HEK293 (cell line): ENCODE results near the gene CHCHD6.

ENCODE experiments used
- CTCF ChIA-PET: fragments of 350-600 bp; formaldehyde crosslinking; extraction: SDS; loops from one replicate; lab custom pipeline; 2021; ENCODE audit warnings: antibody characterized with exemption; lab: Yijun Ruan, JAX
- POLR2A ChIA-PET: fragments of 300-600 bp; formaldehyde crosslinking; extraction: SDS; loops from one replicate; lab custom pipeline; 2020; ENCODE audit warnings: antibody characterized with exemption, inconsistent platforms; lab: Yijun Ruan, JAX
- H3K27ac ChIP-seq: fragments of 200-500 bp; sonication (Bioruptor generic); 2 replicates; pipeline ENCODE4 v1.5.1; 2014; ENCODE audit warnings: low read depth, low read length, control low read depth, inconsistent platforms; ENCODE audit errors: extremely low read depth
- H3K36me3 ChIP-seq, 2 experiments: fragments of 200-500 bp in 1 of 2; sonication (Bioruptor generic) in 1 of 2; 1 replicate in 1 of 2; 2 replicates in 1 of 2; pipeline ENCODE4 v1.5.1; 2014 to 2017; ENCODE audit warnings: inconsistent platforms in 2 of 2, low read length in 2 of 2; ENCODE audit not compliant: control insufficient read depth in 2 of 2, insufficient read depth in 1 of 2
- H3K4me1 ChIP-seq: fragments of 200-500 bp; sonication (Bioruptor generic); 2 replicates; pipeline ENCODE4 v1.5.1; 2014; ENCODE audit warnings: mild to moderate bottlenecking, low read length, inconsistent platforms; ENCODE audit not compliant: control insufficient read depth, insufficient read depth
- H3K4me3 ChIP-seq: 2 replicates; pipeline ENCODE4 v1.5.1; 2011; ENCODE audit warnings: low read depth, mild to moderate bottlenecking, control low read depth, low read length, moderate library complexity
- H3K9me3 ChIP-seq: fragments of 200-500 bp; sonication (Bioruptor generic); 2 replicates; pipeline ENCODE4 v1.5.1; 2014; ENCODE audit warnings: low read depth, low read length, inconsistent platforms; ENCODE audit not compliant: control insufficient read depth, insufficient read depth
- KLF10 ChIP-seq: fragments of 450-650 bp; IDR thresholded peaks from 2 replicates; pipeline ENCODE4 v1.5.1; 2018; ENCODE audit warnings: missing biosample characterization, mild to moderate bottlenecking, missing genetic modification characterization
- ZBTB48 ChIP-seq: fragments of 450-650 bp; formaldehyde crosslinking; IDR thresholded peaks from 2 replicates; pipeline ENCODE4 v1.5.1; 2016; ENCODE audit warnings: missing biosample characterization, missing genetic modification characterization
- ZFHX2 ChIP-seq: fragments of 450-650 bp; formaldehyde crosslinking; conservative IDR thresholded peaks from 2 replicates; pipeline ENCODE4 v1.5.1; 2016; ENCODE audit warnings: missing biosample characterization, missing genetic modification characterization
- ZNF112 ChIP-seq: fragments of 450-650 bp; formaldehyde crosslinking; IDR thresholded peaks from 2 replicates; pipeline ENCODE4 v1.5.0; 2017; ENCODE audit warnings: missing biosample characterization, missing genetic modification characterization
- ZNF202 ChIP-seq: fragments of 450-650 bp; formaldehyde crosslinking; IDR thresholded peaks from 2 replicates; pipeline ENCODE4 v1.5.1; 2016; ENCODE audit warnings: missing biosample characterization, missing genetic modification characterization, borderline replicate concordance
- ZNF23 ChIP-seq: fragments of 450-650 bp; formaldehyde crosslinking; IDR thresholded peaks from 2 replicates; pipeline ENCODE4 v1.5.1; 2016; ENCODE audit warnings: missing biosample characterization, missing genetic modification characterization, borderline replicate concordance
- ZNF239 ChIP-seq: fragments of 450-650 bp; formaldehyde crosslinking; IDR thresholded peaks from 2 replicates; pipeline ENCODE4 v1.5.1; 2016; ENCODE audit warnings: missing biosample characterization, missing genetic modification characterization
- ZNF324 ChIP-seq: fragments of 450-650 bp; formaldehyde crosslinking; IDR thresholded peaks from 2 replicates; pipeline ENCODE4 v1.5.1; 2016; ENCODE audit warnings: missing biosample characterization, missing genetic modification characterization
- ZNF350 ChIP-seq: fragments of 450-650 bp; formaldehyde crosslinking; IDR thresholded peaks from 2 replicates; pipeline ENCODE4 v1.5.0; 2017; ENCODE audit warnings: missing biosample characterization, mild to moderate bottlenecking, missing genetic modification characterization
- ZNF404 ChIP-seq: fragments of 450-650 bp; formaldehyde crosslinking; IDR thresholded peaks from 2 replicates; pipeline ENCODE4 v1.5.1; 2017; ENCODE audit warnings: missing biosample characterization, missing genetic modification characterization
- ZNF658 ChIP-seq: fragments of 450-650 bp; formaldehyde crosslinking; IDR thresholded peaks from 2 replicates; pipeline ENCODE4; 2016; ENCODE audit warnings: missing biosample characterization, missing genetic modification characterization
- ZNF707 ChIP-seq: fragments of 450-650 bp; formaldehyde crosslinking; IDR thresholded peaks from 2 replicates; pipeline ENCODE4 v1.5.1; 2016; ENCODE audit warnings: missing biosample characterization, missing genetic modification characterization
- ZNF768 ChIP-seq: fragments of 450-650 bp; formaldehyde crosslinking; IDR thresholded peaks from 2 replicates; pipeline ENCODE4 v1.5.1; 2018; ENCODE audit warnings: missing biosample characterization, mild to moderate bottlenecking, missing genetic modification characterization
- TF ChIP-seq, protein P1 (sequence below): fragments of 450-650 bp; formaldehyde crosslinking; IDR thresholded peaks from 2 replicates; pipeline ENCODE4 v1.5.1; 2016; ENCODE audit warnings: missing biosample characterization, missing genetic modification characterization
- TF ChIP-seq, protein P2 (sequence below): fragments of 450-650 bp; formaldehyde crosslinking; optimal IDR thresholded peaks from 2 replicates; pipeline ENCODE3; 2016; ENCODE audit warnings: missing biosample characterization, mild to moderate bottlenecking, missing genetic modification characterization
- TF ChIP-seq, protein P3 (sequence below): fragments of 450-650 bp; formaldehyde crosslinking; IDR thresholded peaks from 2 replicates; pipeline ENCODE4 v1.5.1; 2016; ENCODE audit warnings: missing biosample characterization, missing genetic modification characterization, borderline replicate concordance
- TF ChIP-seq, protein P4 (sequence below): fragments of 450-650 bp; formaldehyde crosslinking; IDR thresholded peaks from 2 replicates; pipeline ENCODE4 v1.5.1; 2016; ENCODE audit warnings: missing biosample characterization, missing genetic modification characterization

The CHCHD6 gene

DNA sequence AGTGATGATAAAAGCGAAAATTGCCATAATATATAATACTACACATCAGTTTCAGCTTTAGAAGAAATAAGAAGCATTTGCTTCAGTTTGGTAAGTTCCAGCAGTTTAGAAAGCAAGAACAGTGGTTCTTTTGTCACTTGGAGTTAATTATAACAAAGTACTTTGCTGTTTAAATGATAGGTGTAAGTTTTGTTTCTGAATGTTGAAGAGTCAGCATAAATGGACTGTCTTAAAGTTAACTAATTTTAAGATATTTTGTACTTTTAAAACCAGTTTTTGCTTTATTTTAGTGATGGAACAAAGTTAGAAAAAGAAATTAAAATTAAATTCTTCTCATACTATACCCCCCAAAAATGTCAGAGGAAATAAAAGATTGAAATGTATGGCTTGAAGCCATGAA is 24.6 kb downstream of the CHCHD6 start:
- TF ChIP-seq KLF10 (tag by site-specific recombination) (no peak), ZNF23 (no peak), ZNF707 (tag by site-specific recombination) (no peak), ZNF768 (tag by site-specific recombination) (no peak), ZNF324 (tag by site-specific recombination) (no peak)
- TF ChIP-seq, protein P1, sequence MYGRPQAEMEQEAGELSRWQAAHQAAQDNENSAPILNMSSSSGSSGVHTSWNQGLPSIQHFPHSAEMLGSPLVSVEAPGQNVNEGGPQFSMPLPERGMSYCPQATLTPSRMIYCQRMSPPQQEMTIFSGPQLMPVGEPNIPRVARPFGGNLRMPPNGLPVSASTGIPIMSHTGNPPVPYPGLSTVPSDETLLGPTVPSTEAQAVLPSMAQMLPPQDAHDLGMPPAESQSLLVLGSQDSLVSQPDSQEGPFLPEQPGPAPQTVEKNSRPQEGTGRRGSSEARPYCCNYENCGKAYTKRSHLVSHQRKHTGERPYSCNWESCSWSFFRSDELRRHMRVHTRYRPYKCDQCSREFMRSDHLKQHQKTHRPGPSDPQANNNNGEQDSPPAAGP (tag by site-specific recombination) = no peak
- TF ChIP-seq, protein P2, sequence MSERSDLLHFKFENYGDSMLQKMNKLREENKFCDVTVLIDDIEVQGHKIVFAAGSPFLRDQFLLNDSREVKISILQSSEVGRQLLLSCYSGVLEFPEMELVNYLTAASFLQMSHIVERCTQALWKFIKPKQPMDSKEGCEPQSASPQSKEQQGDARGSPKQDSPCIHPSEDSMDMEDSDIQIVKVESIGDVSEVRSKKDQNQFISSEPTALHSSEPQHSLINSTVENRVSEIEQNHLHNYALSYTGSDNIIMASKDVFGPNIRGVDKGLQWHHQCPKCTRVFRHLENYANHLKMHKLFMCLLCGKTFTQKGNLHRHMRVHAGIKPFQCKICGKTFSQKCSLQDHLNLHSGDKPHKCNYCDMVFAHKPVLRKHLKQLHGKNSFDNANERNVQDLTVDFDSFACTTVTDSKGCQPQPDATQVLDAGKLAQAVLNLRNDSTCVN (tag by site-specific recombination) = no peak
- H3K36me3 ChIP-seq = peaks cover 0 to 32% of the 10 kb centered on the region in 2 experiments; a peak in 1 of 3 replicates
- ChIA-PET POLR2A (no interaction called here), CTCF (no interaction called here)
- H3K4me1 ChIP-seq = no peaks in the 10 kb centered on the region
- H3K27ac ChIP-seq = no peak overlapping the region
- H3K9me3 ChIP-seq = no peaks in the 10 kb centered on the region
- no peak overlapping the region for H3K4me3 ChIP-seq

DNA sequence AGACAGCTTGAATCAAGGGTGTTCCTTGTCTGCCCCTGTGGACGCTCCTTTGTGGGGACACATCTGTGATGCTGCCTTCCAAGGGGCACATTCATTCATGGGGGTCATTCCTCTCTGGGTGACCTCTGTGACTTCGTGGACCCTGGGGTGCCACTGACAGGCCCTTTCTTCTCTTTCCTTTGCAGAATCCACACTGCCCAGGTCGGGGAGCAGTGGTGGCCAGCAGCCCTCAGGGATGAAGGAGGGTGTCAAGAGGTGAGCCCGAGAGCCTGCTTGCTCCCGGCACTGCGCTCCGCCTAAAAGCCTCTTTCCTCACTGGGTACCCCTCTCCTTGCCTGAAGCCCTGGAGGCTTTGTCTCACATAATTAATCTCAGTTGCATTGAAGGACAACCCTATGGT is 26.3 kb downstream of the CHCHD6 start:
- H3K9me3 ChIP-seq = no peaks in the 10 kb centered on the region
- H3K27ac ChIP-seq = no peak overlapping the region
- ChIA-PET POLR2A (no interaction called here), CTCF (no interaction called here)
- peaks cover 0 to 49% of the 10 kb centered on the region in 2 experiments; a peak in 1 of 3 replicates for H3K36me3 ChIP-seq
- no peaks in the 10 kb centered on the region for H3K4me1 ChIP-seq
- TF ChIP-seq ZBTB48 (tag by site-specific recombination) (no peak), ZNF239 (tag by site-specific recombination) (no peak), ZNF202 (no peak), ZFHX2 (tag by site-specific recombination) (no peak), ZNF350 (tag by site-specific recombination) (no peak), ZNF658 (no peak), ZNF112 (tag by site-specific recombination) (no peak), ZNF404 (tag by site-specific recombination) (no peak)
- TF ChIP-seq, protein P3, sequence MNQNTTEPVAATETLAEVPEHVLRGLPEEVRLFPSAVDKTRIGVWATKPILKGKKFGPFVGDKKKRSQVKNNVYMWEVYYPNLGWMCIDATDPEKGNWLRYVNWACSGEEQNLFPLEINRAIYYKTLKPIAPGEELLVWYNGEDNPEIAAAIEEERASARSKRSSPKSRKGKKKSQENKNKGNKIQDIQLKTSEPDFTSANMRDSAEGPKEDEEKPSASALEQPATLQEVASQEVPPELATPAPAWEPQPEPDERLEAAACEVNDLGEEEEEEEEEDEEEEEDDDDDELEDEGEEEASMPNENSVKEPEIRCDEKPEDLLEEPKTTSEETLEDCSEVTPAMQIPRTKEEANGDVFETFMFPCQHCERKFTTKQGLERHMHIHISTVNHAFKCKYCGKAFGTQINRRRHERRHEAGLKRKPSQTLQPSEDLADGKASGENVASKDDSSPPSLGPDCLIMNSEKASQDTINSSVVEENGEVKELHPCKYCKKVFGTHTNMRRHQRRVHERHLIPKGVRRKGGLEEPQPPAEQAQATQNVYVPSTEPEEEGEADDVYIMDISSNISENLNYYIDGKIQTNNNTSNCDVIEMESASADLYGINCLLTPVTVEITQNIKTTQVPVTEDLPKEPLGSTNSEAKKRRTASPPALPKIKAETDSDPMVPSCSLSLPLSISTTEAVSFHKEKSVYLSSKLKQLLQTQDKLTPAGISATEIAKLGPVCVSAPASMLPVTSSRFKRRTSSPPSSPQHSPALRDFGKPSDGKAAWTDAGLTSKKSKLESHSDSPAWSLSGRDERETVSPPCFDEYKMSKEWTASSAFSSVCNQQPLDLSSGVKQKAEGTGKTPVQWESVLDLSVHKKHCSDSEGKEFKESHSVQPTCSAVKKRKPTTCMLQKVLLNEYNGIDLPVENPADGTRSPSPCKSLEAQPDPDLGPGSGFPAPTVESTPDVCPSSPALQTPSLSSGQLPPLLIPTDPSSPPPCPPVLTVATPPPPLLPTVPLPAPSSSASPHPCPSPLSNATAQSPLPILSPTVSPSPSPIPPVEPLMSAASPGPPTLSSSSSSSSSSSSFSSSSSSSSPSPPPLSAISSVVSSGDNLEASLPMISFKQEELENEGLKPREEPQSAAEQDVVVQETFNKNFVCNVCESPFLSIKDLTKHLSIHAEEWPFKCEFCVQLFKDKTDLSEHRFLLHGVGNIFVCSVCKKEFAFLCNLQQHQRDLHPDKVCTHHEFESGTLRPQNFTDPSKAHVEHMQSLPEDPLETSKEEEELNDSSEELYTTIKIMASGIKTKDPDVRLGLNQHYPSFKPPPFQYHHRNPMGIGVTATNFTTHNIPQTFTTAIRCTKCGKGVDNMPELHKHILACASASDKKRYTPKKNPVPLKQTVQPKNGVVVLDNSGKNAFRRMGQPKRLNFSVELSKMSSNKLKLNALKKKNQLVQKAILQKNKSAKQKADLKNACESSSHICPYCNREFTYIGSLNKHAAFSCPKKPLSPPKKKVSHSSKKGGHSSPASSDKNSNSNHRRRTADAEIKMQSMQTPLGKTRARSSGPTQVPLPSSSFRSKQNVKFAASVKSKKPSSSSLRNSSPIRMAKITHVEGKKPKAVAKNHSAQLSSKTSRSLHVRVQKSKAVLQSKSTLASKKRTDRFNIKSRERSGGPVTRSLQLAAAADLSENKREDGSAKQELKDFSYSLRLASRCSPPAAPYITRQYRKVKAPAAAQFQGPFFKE (tag by site-specific recombination) = no peak
- TF ChIP-seq, protein P4, sequence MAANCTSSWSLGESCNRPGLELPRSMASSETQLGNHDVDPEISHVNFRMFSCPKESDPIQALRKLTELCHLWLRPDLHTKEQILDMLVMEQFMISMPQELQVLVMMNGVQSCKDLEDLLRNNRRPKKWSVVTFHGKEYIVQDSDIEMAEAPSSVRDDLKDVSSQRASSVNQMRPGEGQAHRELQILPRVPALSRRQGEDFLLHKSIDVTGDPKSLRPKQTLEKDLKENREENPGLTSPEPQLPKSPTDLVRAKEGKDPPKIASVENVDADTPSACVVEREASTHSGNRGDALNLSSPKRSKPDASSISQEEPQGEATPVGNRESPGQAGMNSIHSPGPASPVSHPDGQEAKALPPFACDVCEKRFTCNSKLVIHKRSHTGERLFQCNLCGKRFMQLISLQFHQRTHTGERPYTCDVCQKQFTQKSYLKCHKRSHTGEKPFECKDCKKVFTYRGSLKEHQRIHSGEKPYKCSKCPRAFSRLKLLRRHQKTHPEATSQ (tag by site-specific recombination) = no peak
- H3K4me3 ChIP-seq = no peak overlapping the region
